Naive thymus-derived CD4-positive, alpha-beta T cell (primary cell): Measurements from ENCODE around the gene CLCA1. TPM values are rescaled to one million over a fixed set of nuclear protein-coding genes. Genes with fewer than 3 reads are reported as not detected.

Source experiments
- ATAC-seq: fragments of 150-1000 bp; cut with Tn5 transposase; 2 replicates; pipeline ENCODE4 v1.10.0; 2021; ENCODE audit warnings: mild to moderate bottlenecking, moderate library complexity
- CTCF ChIA-PET: fragments of 350-600 bp; sonication (Branson Sonifier 250); formaldehyde crosslinking; loops from one replicate; lab custom pipeline; 2021; ENCODE audit warnings: antibody characterized with exemption; lab: Charles Lee
- POLR2A ChIA-PET: fragments of 350-600 bp; sonication (Branson Sonifier 250); formaldehyde crosslinking; loops from one replicate; lab custom pipeline; 2021; ENCODE audit warnings: antibody characterized with exemption, inconsistent platforms; lab: Charles Lee
- DNase-seq, 9 donors: peaks; one replicate each; pipeline versions ENCODE4 v3.0.0 to v3.0.0-alpha.2; 2020 to 2022; ENCODE audit warnings: mixed read lengths in 1 of 9
- H3K27ac ChIP-seq: one replicate; pipeline ENCODE4 v1.7.0; 2013; ENCODE audit warnings: mild to moderate bottlenecking, low read depth, low read length, moderate library complexity
- H3K27me3 ChIP-seq, 2 donors: one replicate each; pipeline ENCODE4 v1.7.0; 2013; ENCODE audit warnings: low read length in 2 of 2, mild to moderate bottlenecking in 2 of 2, moderate library complexity in 2 of 2; ENCODE audit not compliant: control insufficient read depth in 2 of 2, insufficient read depth in 2 of 2
- H3K36me3 ChIP-seq, 3 experiments: 1 replicate in 2 of 3; 2 replicates in 1 of 3; pipeline ENCODE4 v1.7.0; 2013; ENCODE audit warnings: low read length in 3 of 3, mild to moderate bottlenecking in 3 of 3, moderate library complexity in 1 of 3; ENCODE audit not compliant: insufficient read depth in 3 of 3, control insufficient read depth in 2 of 3
- H3K4me1 ChIP-seq, 2 donors: one replicate each; pipeline ENCODE4 v1.7.0; 2013; ENCODE audit warnings: low read length in 2 of 2, mild to moderate bottlenecking in 2 of 2, moderate library complexity in 1 of 2; ENCODE audit not compliant: control insufficient read depth in 2 of 2, insufficient read depth in 2 of 2
- H3K4me3 ChIP-seq: 2 replicates; pipeline ENCODE4 v1.7.0; 2013; ENCODE audit warnings: mild to moderate bottlenecking, low read length
- H3K9me3 ChIP-seq, 3 experiments: 1 replicate in 2 of 3; 2 replicates in 1 of 3; pipeline ENCODE4 v1.7.0; 2013; ENCODE audit warnings: low read length in 3 of 3; ENCODE audit not compliant: control insufficient read depth in 2 of 3
- H3K27ac Mint-ChIP-seq, 9 donors: one replicate each; pipeline ENCODE4 v1.8.0; 2020 to 2022; ENCODE audit warnings: mixed read lengths in 9 of 9, mild to moderate bottlenecking in 8 of 9, moderate library complexity in 5 of 9, inconsistent platforms in 2 of 9
- H3K27me3 Mint-ChIP-seq, 5 donors: one replicate each; pipeline ENCODE4 v1.8.0; 2021 to 2022; ENCODE audit warnings: mixed read lengths in 5 of 5, mild to moderate bottlenecking in 1 of 5
- H3K36me3 Mint-ChIP-seq, 5 donors: one replicate each; pipeline ENCODE4 v1.8.0; 2020 to 2022; ENCODE audit warnings: mixed read lengths in 5 of 5, mild to moderate bottlenecking in 3 of 5, inconsistent platforms in 1 of 5
- H3K4me1 Mint-ChIP-seq, 7 donors: one replicate each; pipeline ENCODE4 v1.8.0; 2020 to 2022; ENCODE audit warnings: mixed read lengths in 7 of 7, mild to moderate bottlenecking in 3 of 7, inconsistent platforms in 1 of 7
- H3K4me3 Mint-ChIP-seq, 10 donors: one replicate each; pipeline ENCODE4 v1.8.0; 2020 to 2022; ENCODE audit warnings: mild to moderate bottlenecking in 10 of 10, mixed read lengths in 10 of 10, moderate library complexity in 6 of 10, inconsistent platforms in 2 of 10
- H3K9me3 Mint-ChIP-seq, 11 donors: one replicate each; pipeline ENCODE4 v1.8.0; 2020 to 2022; ENCODE audit warnings: mixed read lengths in 11 of 11, mild to moderate bottlenecking in 4 of 11, inconsistent platforms in 1 of 11, moderate library complexity in 1 of 11
- intact Hi-C, 2 donors: fragments of 100-400 bp; cut with micrococcal nuclease; formaldehyde crosslinking; loops; one replicate each; pipeline ENCODE4 v1.15.1; 2023
- polyA plus RNA-seq, 2 donors: library from polyadenylated mRNA; unstranded; fragments of 300-500 nt; fragmentation: Illumina TruSeq; gene quantifications; one replicate each; pipeline ENCODE4 v1.2.3, GENCODE V29; 2021
- total RNA-seq, 6 experiments: library from RNA in 5 of 6; stranded (reverse) in 5 of 6; gene quantifications; 1 replicate in 5 of 6; 2 replicates in 1 of 6; pipeline ENCODE4 v1.2.3 and lab custom pipeline; 2021 to 2026

The CLCA1 gene
- total and polyA plus RNA-seq, 7 experiments from 2014 or later = not detected

DNA sequence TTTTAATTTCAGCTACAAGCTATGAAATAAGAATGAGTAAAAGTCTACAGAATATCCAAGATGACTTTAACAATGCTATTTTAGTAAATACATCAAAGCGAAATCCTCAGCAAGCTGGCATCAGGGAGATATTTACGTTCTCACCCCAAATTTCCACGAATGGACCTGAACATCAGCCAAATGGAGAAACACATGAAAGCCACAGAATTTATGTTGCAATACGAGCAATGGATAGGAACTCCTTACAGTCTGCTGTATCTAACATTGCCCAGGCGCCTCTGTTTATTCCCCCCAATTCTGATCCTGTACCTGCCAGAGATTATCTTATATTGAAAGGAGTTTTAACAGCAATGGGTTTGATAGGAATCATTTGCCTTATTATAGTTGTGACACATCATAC is 13.7 kb upstream of the CLCA1 start:
- peaks cover 6 to 19% (median 10%) of the 10 kb centered on the region in 5 donors for H3K27me3 Mint-ChIP-seq
- ChIA-PET CTCF (interaction anchor here (0.7 kb wide), 1 partner anchor 61 kb away, joined by 3 read pairs; no protein-coding TSS in a partner anchor), POLR2A (no interaction called here)
- intact Hi-C loops = no loop called here
- no peaks in the 10 kb centered on the region for H3K4me1 Mint-ChIP-seq
- H3K4me3 ChIP-seq = no peak overlapping the region
- DNase-seq (no peak), ATAC-seq (no peak)
- H3K27ac Mint-ChIP-seq = no peak overlapping the region
- H3K27me3 ChIP-seq = no peaks in the 10 kb centered on the region
- no peaks in the 10 kb centered on the region for H3K36me3 Mint-ChIP-seq
- no peaks in the 10 kb centered on the region for H3K4me1 ChIP-seq
- no peaks in the 10 kb centered on the region for H3K9me3 Mint-ChIP-seq
- H3K4me3 Mint-ChIP-seq = no peak overlapping the region
- H3K36me3 ChIP-seq = no peaks in the 10 kb centered on the region
- no peak overlapping the region for H3K27ac ChIP-seq
- no peaks in the 10 kb centered on the region for H3K9me3 ChIP-seq

- Mint-ChIP-seq H3K4me1 (no peaks in the 10 kb centered on the region), H3K9me3 (no peaks in the 10 kb centered on the region), H3K27ac (no peak overlapping the region), H3K36me3 (no peaks in the 10 kb centered on the region), H3K4me3 (no peak overlapping the region), H3K27me3 (peaks cover 9 to 22% (median 10%) of the 10 kb centered on the region in 5 donors)
- Histone ChIP-seq H3K4me3 (no peak overlapping the region), H3K36me3 (no peaks in the 10 kb centered on the region), H3K27ac (no peak overlapping the region), H3K4me1 (no peaks in the 10 kb centered on the region), H3K9me3 (no peaks in the 10 kb centered on the region), H3K27me3 (no peaks in the 10 kb centered on the region)
- POLR2A ChIA-PET = no interaction called here
- intact Hi-C loops = no loop called here
- DNase-seq (no peak), ATAC-seq (no peak)
- CTCF ChIA-PET = interaction anchor here (1.0 to 1.1 kb wide), 2 partner anchors 9 to 13 kb away, joined by 3 read pairs; no protein-coding TSS in a partner anchor
Measured at GRCh38 chr1:86460998-86461397, 7.7 kb upstream of the CLCA1 start.

GRCh38 chr1:86461482-86461881 is 7.2 kb upstream of the CLCA1 start:
- no peak overlapping the region for H3K27ac ChIP-seq
- Mint-ChIP-seq H3K4me3 (no peak overlapping the region), H3K4me1 (no peaks in the 10 kb centered on the region), H3K9me3 (no peaks in the 10 kb centered on the region), H3K36me3 (no peaks in the 10 kb centered on the region), H3K27me3 (peaks cover 9 to 26% (median 10%) of the 10 kb centered on the region in 5 donors), H3K27ac (no peak overlapping the region)
- H3K9me3 ChIP-seq = no peaks in the 10 kb centered on the region
- no peaks in the 10 kb centered on the region for H3K36me3 ChIP-seq
- DNase-seq (no peak), ATAC-seq (no peak)
- ChIA-PET POLR2A (no interaction called here), CTCF (interaction anchor here (0.7 to 1.1 kb wide), 3 partner anchors 8 to 40 kb away, joined by 3 read pairs; no protein-coding TSS in a partner anchor)
- H3K27me3 ChIP-seq = no peaks in the 10 kb centered on the region
- H3K4me3 ChIP-seq = no peak overlapping the region
- no peaks in the 10 kb centered on the region for H3K4me1 ChIP-seq
- intact Hi-C loops = no loop called here

- no peak for DNase-seq
Measured at GRCh38 chr1:86464819-86465218, 3.9 kb upstream of the CLCA1 start.

GRCh38 chr1:86466109-86466844 is 2.5 kb upstream of the CLCA1 start:
- DNase-seq (no peak), ATAC-seq (no peak)
- Mint-ChIP-seq H3K27me3 (peaks cover 4 to 34% (median 6%) of the 10 kb centered on the region in 5 donors), H3K27ac (no peak overlapping the region), H3K4me1 (no peaks in the 10 kb centered on the region), H3K4me3 (no peak overlapping the region), H3K9me3 (no peaks in the 10 kb centered on the region), H3K36me3 (no peaks in the 10 kb centered on the region)
- ChIA-PET POLR2A (no interaction called here), CTCF (no interaction called here)
- Histone ChIP-seq H3K4me1 (no peaks in the 10 kb centered on the region), H3K27me3 (no peaks in the 10 kb centered on the region), H3K36me3 (no peaks in the 10 kb centered on the region), H3K27ac (no peak overlapping the region), H3K4me3 (no peak overlapping the region), H3K9me3 (no peaks in the 10 kb centered on the region)
- intact Hi-C loops = no loop called here

More at GRCh38 chr1:86464819-86465218, 3.9 kb upstream of the CLCA1 start:
- no peak overlapping the region for H3K27ac Mint-ChIP-seq
- CTCF ChIA-PET = no interaction called here
- no peaks in the 10 kb centered on the region for H3K9me3 ChIP-seq
- H3K4me3 Mint-ChIP-seq = no peak overlapping the region
- H3K4me1 ChIP-seq = no peaks in the 10 kb centered on the region
- H3K9me3 Mint-ChIP-seq = no peaks in the 10 kb centered on the region
- intact Hi-C loops = no loop called here
- no peaks in the 10 kb centered on the region for H3K4me1 Mint-ChIP-seq
- H3K4me3 ChIP-seq = no peak overlapping the region
- peaks cover 0 to 23% (median 4%) of the 10 kb centered on the region in 5 donors for H3K27me3 Mint-ChIP-seq
- no peaks in the 10 kb centered on the region for H3K36me3 ChIP-seq
- no peak for ATAC-seq
- H3K36me3 Mint-ChIP-seq = no peaks in the 10 kb centered on the region
- POLR2A ChIA-PET = no interaction called here
- no peak overlapping the region for H3K27ac ChIP-seq
- H3K27me3 ChIP-seq = no peaks in the 10 kb centered on the region

DNA sequence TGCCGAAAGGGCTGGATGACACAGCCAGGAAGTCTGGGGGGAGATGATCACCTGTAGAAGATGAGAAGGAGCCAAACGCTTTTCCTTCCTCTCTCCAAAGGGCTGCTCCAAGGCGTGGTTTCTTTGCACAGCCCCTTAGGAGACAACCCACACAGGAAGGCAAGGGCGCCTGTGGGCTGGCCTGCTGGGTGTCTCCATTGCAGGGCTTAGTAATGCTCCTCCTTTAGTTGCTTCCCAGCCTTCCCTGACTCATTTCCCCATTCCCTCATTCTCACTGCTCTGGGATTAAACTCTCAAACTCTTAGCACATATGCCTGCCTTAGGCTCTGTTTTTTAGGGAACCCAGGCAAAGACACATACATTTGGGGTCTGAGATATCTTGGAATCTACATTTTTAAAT is 1.7 kb upstream of the CLCA1 start:
- Histone ChIP-seq H3K27me3 (no peaks in the 10 kb centered on the region), H3K27ac (no peak overlapping the region), H3K4me1 (no peaks in the 10 kb centered on the region), H3K4me3 (no peak overlapping the region), H3K36me3 (no peaks in the 10 kb centered on the region), H3K9me3 (no peaks in the 10 kb centered on the region)
- Mint-ChIP-seq H3K27me3 (peaks cover 5 to 36% (median 7%) of the 10 kb centered on the region in 5 donors), H3K36me3 (no peaks in the 10 kb centered on the region), H3K9me3 (no peaks in the 10 kb centered on the region), H3K4me3 (no peak overlapping the region), H3K27ac (no peak overlapping the region), H3K4me1 (peaks cover 0 to under 1% (median 0%) of the 10 kb centered on the region in 7 donors)
- DNase-seq = no peak
- CTCF ChIA-PET = no interaction called here
- intact Hi-C loops = no loop called here
- POLR2A ChIA-PET = no interaction called here
- ATAC-seq = no peak

DNA sequence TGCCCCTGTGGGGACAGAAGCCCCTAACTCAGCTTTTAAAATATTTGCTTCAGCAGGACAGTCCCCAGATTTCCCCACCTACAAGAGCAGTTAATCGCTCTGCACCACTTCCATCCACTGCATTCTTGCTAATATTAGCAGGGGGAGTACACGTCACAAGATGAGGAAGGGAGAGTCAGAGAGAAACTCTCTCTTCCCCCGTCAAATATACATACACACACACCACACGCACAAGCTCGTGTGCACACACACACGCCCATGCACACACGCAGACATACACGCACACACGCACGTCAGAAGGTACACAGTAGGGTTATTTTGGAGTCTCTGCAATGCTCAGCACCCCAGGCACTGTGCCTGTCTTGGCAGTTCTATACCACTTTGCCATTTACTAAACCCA is 2.1 kb downstream of the CLCA1 start:
- H3K27me3 ChIP-seq = peaks cover 0 to 3% of the 10 kb centered on the region in 2 donors
- Mint-ChIP-seq H3K9me3 (no peaks in the 10 kb centered on the region), H3K27me3 (peaks cover 7 to 35% (median 11%) of the 10 kb centered on the region in 5 donors), H3K4me1 (peaks cover 0 to 3% (median 0%) of the 10 kb centered on the region in 7 donors), H3K27ac (no peak overlapping the region), H3K36me3 (no peaks in the 10 kb centered on the region), H3K4me3 (no peak overlapping the region)
- CTCF ChIA-PET = interaction anchor here (0.6 to 1.0 kb wide), 2 partner anchors 51 to 81 kb away, joined by 3 read pairs; no protein-coding TSS in a partner anchor
- no peak overlapping the region for H3K27ac ChIP-seq
- H3K36me3 ChIP-seq = no peaks in the 10 kb centered on the region
- DNase-seq = no peak
- no peak overlapping the region for H3K4me3 ChIP-seq
- POLR2A ChIA-PET = no interaction called here
- no peaks in the 10 kb centered on the region for H3K4me1 ChIP-seq
- H3K9me3 ChIP-seq = no peaks in the 10 kb centered on the region
- ATAC-seq = no peak
- intact Hi-C loops = loop anchor here in 1 of 2 donors (5.0 kb wide), 1 partner anchor 44 kb away; no protein-coding TSS in a partner anchor
